Measurements from ENCODE around the gene ADD3.

Gene ADD3

DNA sequence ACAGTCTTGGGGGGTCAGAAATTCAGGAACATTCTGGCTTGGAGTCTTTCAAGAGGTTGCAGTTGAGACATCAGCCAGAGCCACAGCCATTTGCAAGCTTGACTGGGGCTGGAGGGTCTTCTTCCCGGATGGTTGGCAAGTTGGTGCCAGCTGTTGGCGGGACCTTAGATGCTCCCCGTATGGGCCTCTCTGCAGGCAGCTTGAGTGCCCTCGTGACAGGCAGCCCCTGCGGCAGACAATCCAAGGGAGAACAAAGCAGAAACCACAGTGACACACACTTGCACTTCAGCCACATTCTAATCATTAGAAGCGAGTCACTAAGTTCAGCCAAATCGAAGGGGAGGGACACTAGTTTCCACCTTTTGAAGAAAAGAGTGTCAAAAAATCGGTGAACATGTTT is 140.2 kb downstream of the ADD3 start:
- no peak for DNase-seq (ENCODE audit: extremely low spot score)
- TF ChIP-seq FOXA1 (IDR thresholded peaks at IDR 0.05) (no peak), LEF1 (IDR thresholded peaks at IDR 0.05; ENCODE audit: borderline replicate concordance) (no peak), HDGF (IDR thresholded peaks at IDR 0.05; ENCODE audit: borderline replicate concordance) (no peak), ZNF384 (IDR thresholded peaks at IDR 0.05) (no peak), TARDBP (IDR thresholded peaks at IDR 0.05) (no peak), CTBP1 (IDR thresholded peaks at IDR 0.05; ENCODE audit: borderline replicate concordance) (no peak), NFRKB (IDR thresholded peaks at IDR 0.05) (no peak), BHLHE40 (IDR thresholded peaks at IDR 0.05; ENCODE audit: borderline replicate concordance) (no peak), ARNT (IDR thresholded peaks at IDR 0.05) (no peak), SUZ12 (IDR thresholded peaks at IDR 0.05) (no peak), SP1 (IDR thresholded peaks at IDR 0.05) (no peak), FOXM1 (IDR thresholded peaks at IDR 0.05; ENCODE audit: borderline replicate concordance) (no peak), ELF4 (IDR thresholded peaks at IDR 0.05) (no peak), FOXK2 (IDR thresholded peaks at IDR 0.05) (no peak), L3MBTL2 (conservative IDR thresholded peaks at IDR 0.05) (no peak)
- TF ChIP-seq, protein P1, sequence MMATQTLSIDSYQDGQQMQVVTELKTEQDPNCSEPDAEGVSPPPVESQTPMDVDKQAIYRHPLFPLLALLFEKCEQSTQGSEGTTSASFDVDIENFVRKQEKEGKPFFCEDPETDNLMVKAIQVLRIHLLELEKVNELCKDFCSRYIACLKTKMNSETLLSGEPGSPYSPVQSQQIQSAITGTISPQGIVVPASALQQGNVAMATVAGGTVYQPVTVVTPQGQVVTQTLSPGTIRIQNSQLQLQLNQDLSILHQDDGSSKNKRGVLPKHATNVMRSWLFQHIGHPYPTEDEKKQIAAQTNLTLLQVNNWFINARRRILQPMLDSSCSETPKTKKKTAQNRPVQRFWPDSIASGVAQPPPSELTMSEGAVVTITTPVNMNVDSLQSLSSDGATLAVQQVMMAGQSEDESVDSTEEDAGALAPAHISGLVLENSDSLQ (IDR thresholded peaks at IDR 0.05): no peak
- ChIA-PET CTCF (interaction anchor here (2.3 kb wide), 1 partner anchor 10 kb away, joined by 6 read pairs; no protein-coding TSS in a partner anchor), POLR2A (no interaction called here)

DNA sequence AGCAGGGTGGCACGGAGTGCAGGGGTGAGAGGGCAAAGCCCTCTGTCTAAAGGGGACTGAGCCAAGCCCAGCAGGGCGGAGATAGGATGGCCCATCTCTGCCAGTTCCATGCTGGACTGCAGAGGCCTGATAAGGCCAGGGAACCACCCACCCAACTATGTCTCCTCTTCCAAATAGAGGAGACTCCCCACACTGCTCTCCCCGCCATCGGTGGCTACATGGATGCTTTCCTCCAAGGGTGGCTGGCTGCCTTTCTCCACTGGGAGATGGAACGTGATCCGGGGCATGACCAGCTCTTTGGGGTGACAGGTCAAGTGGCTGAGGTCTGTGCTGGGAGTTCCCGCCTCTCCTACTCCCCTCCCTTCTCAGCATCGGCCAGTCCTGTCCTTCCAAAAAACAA is 141.5 kb downstream of the ADD3 start:
- CTCF ChIA-PET: interaction anchor here (0.9 kb wide), 1 partner anchor 10 kb away, joined by 4 read pairs; no protein-coding TSS in a partner anchor
- DNase-seq (ENCODE audit: extremely low spot score): no peak
- POLR2A ChIA-PET: no interaction called here
- TF ChIP-seq CTBP1 (IDR thresholded peaks at IDR 0.05; ENCODE audit: borderline replicate concordance): no peak
- TF ChIP-seq SUZ12 (IDR thresholded peaks at IDR 0.05): no peak
- TF ChIP-seq TARDBP (IDR thresholded peaks at IDR 0.05): no peak
- TF ChIP-seq FOXM1 (IDR thresholded peaks at IDR 0.05; ENCODE audit: borderline replicate concordance): no peak
- no peak for TF ChIP-seq FOXA1 (IDR thresholded peaks at IDR 0.05)
- TF ChIP-seq SP1 (IDR thresholded peaks at IDR 0.05): no peak
- TF ChIP-seq ZNF384 (IDR thresholded peaks at IDR 0.05): no peak
- no peak for TF ChIP-seq ELF4 (IDR thresholded peaks at IDR 0.05)
- TF ChIP-seq, protein P1 (IDR thresholded peaks at IDR 0.05): no peak
- no peak for TF ChIP-seq NFRKB (IDR thresholded peaks at IDR 0.05)
- no peak for TF ChIP-seq HDGF (IDR thresholded peaks at IDR 0.05; ENCODE audit: borderline replicate concordance)
- TF ChIP-seq L3MBTL2 (conservative IDR thresholded peaks at IDR 0.05): no peak
- no peak for TF ChIP-seq ARNT (IDR thresholded peaks at IDR 0.05)
- no peak for TF ChIP-seq BHLHE40 (IDR thresholded peaks at IDR 0.05; ENCODE audit: borderline replicate concordance)
- no peak for TF ChIP-seq FOXK2 (IDR thresholded peaks at IDR 0.05)
- TF ChIP-seq LEF1 (IDR thresholded peaks at IDR 0.05; ENCODE audit: borderline replicate concordance): no peak

DNA sequence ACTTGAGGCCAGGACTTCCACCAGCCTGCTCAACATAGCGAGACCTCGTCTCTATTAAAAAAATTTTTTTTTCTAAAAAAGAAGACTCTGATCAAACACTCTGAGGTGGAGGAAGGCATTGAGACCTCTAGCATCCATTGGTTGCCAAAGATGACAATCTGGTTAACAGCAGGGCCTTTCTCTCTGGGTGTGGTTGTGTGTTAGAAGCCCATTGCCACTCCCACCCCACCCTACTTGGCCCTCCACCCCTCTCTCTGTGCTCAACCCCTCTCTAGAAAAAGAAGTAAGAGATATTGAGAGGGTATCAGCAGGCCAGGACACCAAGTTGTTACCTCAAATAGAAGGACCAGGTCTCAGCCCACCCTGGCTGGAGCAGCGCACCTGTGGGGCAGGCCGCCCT is 142.3 kb downstream of the ADD3 start:
- no peak for DNase-seq (ENCODE audit: extremely low spot score)
- no peak for TF ChIP-seq ELF4 (IDR thresholded peaks at IDR 0.05)
- no peak for TF ChIP-seq ZNF384 (IDR thresholded peaks at IDR 0.05)
- no peak for TF ChIP-seq ARNT (IDR thresholded peaks at IDR 0.05)
- TF ChIP-seq TARDBP (IDR thresholded peaks at IDR 0.05): no peak
- TF ChIP-seq FOXK2 (IDR thresholded peaks at IDR 0.05): no peak
- TF ChIP-seq SUZ12 (IDR thresholded peaks at IDR 0.05): no peak
- no peak for TF ChIP-seq HDGF (IDR thresholded peaks at IDR 0.05; ENCODE audit: borderline replicate concordance)
- TF ChIP-seq LEF1 (IDR thresholded peaks at IDR 0.05; ENCODE audit: borderline replicate concordance): no peak
- TF ChIP-seq, protein P1 (IDR thresholded peaks at IDR 0.05): no peak
- no peak for TF ChIP-seq L3MBTL2 (conservative IDR thresholded peaks at IDR 0.05)
- ChIA-PET CTCF (interaction anchor here (0.9 kb wide), 1 partner anchor 11 kb away, joined by 4 read pairs; no protein-coding TSS in a partner anchor), POLR2A (no interaction called here)

DNA sequence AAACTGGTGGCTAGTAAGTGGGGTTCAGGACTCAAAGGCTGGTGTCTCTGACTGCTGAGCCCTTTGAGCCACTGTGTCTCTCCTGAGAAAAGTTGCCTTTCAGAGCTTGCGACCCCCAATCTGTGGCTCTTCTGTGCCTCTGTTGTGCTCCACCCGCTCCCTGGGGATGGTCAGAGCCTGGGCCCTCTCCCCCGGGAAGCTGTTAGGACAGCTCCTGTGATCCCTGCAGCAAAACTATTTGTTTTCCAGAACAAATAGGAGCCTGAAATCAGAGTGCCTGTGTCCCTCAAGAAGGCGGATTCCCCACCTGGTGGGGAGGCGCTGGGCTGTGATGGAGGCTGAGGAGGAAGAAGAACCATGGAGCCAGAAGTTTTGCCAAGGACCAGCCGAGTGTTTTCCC is 143.2 kb downstream of the ADD3 start:
- no peak for TF ChIP-seq SP1 (IDR thresholded peaks at IDR 0.05)
- no peak for TF ChIP-seq ZNF384 (IDR thresholded peaks at IDR 0.05)
- no peak for TF ChIP-seq SUZ12 (IDR thresholded peaks at IDR 0.05)
- TF ChIP-seq FOXM1 (IDR thresholded peaks at IDR 0.05; ENCODE audit: borderline replicate concordance): no peak
- CTCF ChIA-PET: interaction anchor here (1.4 kb wide), 1 partner anchor 56 kb away, joined by 3 read pairs; no protein-coding TSS in a partner anchor

DNA sequence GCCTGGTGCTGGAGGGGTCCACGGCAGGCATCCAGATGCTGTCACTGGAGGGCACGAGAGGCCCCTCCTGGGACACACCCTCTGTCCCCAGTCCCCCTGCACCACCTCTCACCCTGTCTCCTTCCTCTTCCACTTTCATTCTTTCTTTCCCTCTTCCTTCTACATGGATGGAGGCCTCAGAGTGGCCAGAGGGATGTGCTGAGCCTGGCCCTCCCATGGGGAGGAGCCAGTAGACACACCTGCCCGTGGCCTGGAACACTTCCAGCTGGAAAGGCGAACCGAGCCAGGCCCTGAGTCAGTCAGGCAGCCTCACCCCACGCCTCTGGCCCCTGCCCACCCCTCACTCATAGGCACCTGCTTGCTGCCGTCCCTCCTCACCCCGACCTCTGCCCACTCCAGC is 143.7 kb downstream of the ADD3 start:
- no peak for TF ChIP-seq CTBP1 (IDR thresholded peaks at IDR 0.05; ENCODE audit: borderline replicate concordance)
- no peak for TF ChIP-seq HDGF (IDR thresholded peaks at IDR 0.05; ENCODE audit: borderline replicate concordance)
- TF ChIP-seq ZNF384 (IDR thresholded peaks at IDR 0.05): no peak
- no peak for TF ChIP-seq FOXK2 (IDR thresholded peaks at IDR 0.05)
- TF ChIP-seq TARDBP (IDR thresholded peaks at IDR 0.05): no peak
- TF ChIP-seq LEF1 (IDR thresholded peaks at IDR 0.05; ENCODE audit: borderline replicate concordance): no peak
- no peak for TF ChIP-seq SP1 (IDR thresholded peaks at IDR 0.05)
- no peak for DNase-seq (ENCODE audit: extremely low spot score)
- ChIA-PET POLR2A (no interaction called here), CTCF (interaction anchor here (1.4 kb wide), 1 partner anchor 55 kb away, joined by 3 read pairs; no protein-coding TSS in a partner anchor)

More for the DNA sequence above, 143.2 kb downstream of the ADD3 start:
- DNase-seq (ENCODE audit: extremely low spot score): no peak
- POLR2A ChIA-PET: no interaction called here

DNA sequence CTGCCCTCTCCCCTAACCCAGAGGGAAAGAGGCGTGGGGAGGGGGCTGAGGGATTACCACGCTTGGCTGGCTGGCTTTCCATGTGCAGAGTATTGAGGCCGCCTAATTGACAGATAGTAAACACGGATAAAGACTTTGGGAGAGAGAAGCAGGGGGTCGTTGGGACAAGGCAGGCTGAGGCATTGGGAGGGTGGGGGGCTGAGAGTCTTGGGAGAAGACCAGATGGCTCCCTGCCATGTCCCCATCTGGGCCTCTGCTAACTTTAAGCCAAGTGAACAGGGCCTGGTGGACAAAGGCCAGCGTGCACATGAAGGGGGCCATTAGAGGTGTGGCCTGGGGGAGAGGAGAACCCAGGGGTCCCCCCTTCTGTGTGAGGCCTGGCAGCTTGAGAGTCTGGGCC is 144.2 kb downstream of the ADD3 start:
- POLR2A ChIA-PET: no interaction called here
- CTCF ChIA-PET: interaction anchor here (1.4 kb wide), 1 partner anchor 55 kb away, joined by 3 read pairs; no protein-coding TSS in a partner anchor
- DNase-seq (ENCODE audit: extremely low spot score): no peak
- TF ChIP-seq CTBP1 (IDR thresholded peaks at IDR 0.05; ENCODE audit: borderline replicate concordance): no peak
- no peak for TF ChIP-seq FOXK2 (IDR thresholded peaks at IDR 0.05)
